NCI-H146 treated with DMSO at 0.1 percent for 48 hours (cell line): Measurements from ENCODE around the gene SLC35F6.
"Not testable (repeated sequence)": the region's sequence is repeated elsewhere in the genome, so short reads cannot be mapped to it uniquely, and the experiment has no call there.

Experiments used
- DNase-seq: peaks from one replicate; lab custom pipeline; 2025; ENCODE audit not compliant: unreplicated experiment; lab: John Stamatoyannopoulos, UW

Gene SLC35F6

GRCh38 chr2:26754972-26755670, 9.0 kb upstream of the SLC35F6 start:
- DNase-seq: peak; percentile 84

- no peak for DNase-seq
These were observed 7.7 kb upstream of the SLC35F6 start for GRCh38 chr2:26756337-26756736.

GRCh38 chr2:26757873-26758789, 6.0 kb upstream of the SLC35F6 start:
- no peak for DNase-seq

GRCh38 chr2:26758790-26759321, 5.2 kb upstream of the SLC35F6 start:
- no peak for DNase-seq

- no peak for DNase-seq
These were observed 4.2 kb upstream of the SLC35F6 start for GRCh38 chr2:26759845-26760244.

- not testable (repeated sequence) for DNase-seq
These were observed 3.1 kb upstream of the SLC35F6 start for GRCh38 chr2:26760991-26761390.

- DNase-seq: no peak
These were observed 1.1 kb upstream of the SLC35F6 start for GRCh38 chr2:26763019-26763418.

GRCh38 chr2:26764906-26765305, 822 bp downstream of the SLC35F6 start:
- DNase-seq: no peak

GRCh38 chr2:26765475-26766200, 1.6 kb downstream of the SLC35F6 start:
- no peak for DNase-seq

- no peak for DNase-seq
These were observed 3.0 kb downstream of the SLC35F6 start for GRCh38 chr2:26767129-26767528.

GRCh38 chr2:26767894-26768487, 3.9 kb downstream of the SLC35F6 start:
- no peak for DNase-seq

- DNase-seq: no peak
These were observed 4.6 kb downstream of the SLC35F6 start for GRCh38 chr2:26768759-26769088.

- no peak for DNase-seq
These were observed 5.1 kb downstream of the SLC35F6 start for GRCh38 chr2:26769089-26769761.

- DNase-seq: no peak
These were observed 7.0 kb downstream of the SLC35F6 start for GRCh38 chr2:26770986-26771586.

- DNase-seq: no peak
These were observed 8.2 kb downstream of the SLC35F6 start for GRCh38 chr2:26772064-26773001.

GRCh38 chr2:26776195-26776800, 12.2 kb downstream of the SLC35F6 start:
- DNase-seq: no peak

- no peak for DNase-seq
These were observed 14.0 kb downstream of the SLC35F6 start for GRCh38 chr2:26778098-26778497.

GRCh38 chr2:26778507-26778906, 14.4 kb downstream of the SLC35F6 start:
- no peak for DNase-seq
